ENCODE results near the gene ZGRF1. TPM values are rescaled to one million over a fixed set of nuclear protein-coding genes. Genes with fewer than 3 reads are reported as not detected.
A peak's percentile ranks its signal among the peaks of the same experiment; 100 is the strongest.

ZGRF1 gene
- total RNA-seq, 1 donor from 2014 or later: 7.1 TPM

DNA sequence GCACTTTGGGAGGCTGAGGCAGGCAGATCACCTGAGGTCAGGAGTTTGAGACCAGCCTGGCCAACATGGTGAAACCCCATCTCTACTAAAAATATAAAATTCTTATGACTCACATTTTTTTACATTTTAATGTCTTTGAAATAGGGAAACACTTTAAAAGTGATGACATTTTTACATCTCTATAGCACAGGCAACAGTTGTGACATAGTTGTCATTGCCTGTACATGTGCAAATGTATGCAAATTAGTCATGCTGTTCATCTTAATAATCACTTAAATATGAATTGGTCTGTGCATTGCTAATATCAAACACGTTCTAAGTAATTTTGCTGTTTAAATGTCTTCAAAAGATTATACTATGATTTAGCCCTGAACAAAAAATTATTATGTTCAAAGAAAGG lies 41.7 kb downstream of the ZGRF1 start:
- H3K4me3 ChIP-seq (ENCODE audit: low read depth, low read length): no peak overlapping the region
- TF ChIP-seq CTCF (conservative IDR thresholded peaks at IDR 0.05; ENCODE audit: low read depth, low read length): no peak
- DNase-seq (ENCODE audit: low read depth): no peak

- DNase-seq (ENCODE audit: low read depth): no peak
- no peak overlapping the region for H3K4me3 ChIP-seq (ENCODE audit: low read depth, low read length)
- TF ChIP-seq CTCF (conservative IDR thresholded peaks at IDR 0.05; ENCODE audit: low read depth, low read length): no peak
Observed at GRCh38 chr4:112593438-112594133, 43.1 kb downstream of the ZGRF1 start.

DNA sequence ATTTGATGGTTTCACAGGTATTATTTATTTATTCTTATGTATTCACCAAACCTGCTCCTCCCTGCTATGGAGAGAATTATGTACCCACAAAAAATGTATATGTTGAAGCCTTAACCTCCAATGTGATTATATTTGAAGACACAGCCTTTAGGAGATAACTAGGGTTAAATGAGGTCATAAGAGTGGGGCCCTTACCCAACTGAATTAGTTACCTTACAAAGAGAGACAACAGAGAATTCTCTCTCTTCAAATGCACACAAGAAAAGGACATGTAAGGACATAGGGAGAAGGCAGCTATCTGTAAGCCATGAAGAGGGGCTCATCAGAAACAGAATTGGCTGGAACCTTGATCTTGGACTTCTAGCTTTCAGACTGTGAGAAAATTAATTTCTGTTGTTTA lies 44.0 kb downstream of the ZGRF1 start:
- H3K4me3 ChIP-seq (ENCODE audit: low read depth, low read length): no peak overlapping the region
- no peak for DNase-seq (ENCODE audit: low read depth)
- TF ChIP-seq CTCF (conservative IDR thresholded peaks at IDR 0.05; ENCODE audit: low read depth, low read length): no peak

GRCh38 chr4:112591593-112591992 lies 45.1 kb downstream of the ZGRF1 start:
- no peak overlapping the region for H3K4me3 ChIP-seq (ENCODE audit: low read depth, low read length)
- TF ChIP-seq CTCF (conservative IDR thresholded peaks at IDR 0.05; ENCODE audit: low read depth, low read length): no peak

DNA sequence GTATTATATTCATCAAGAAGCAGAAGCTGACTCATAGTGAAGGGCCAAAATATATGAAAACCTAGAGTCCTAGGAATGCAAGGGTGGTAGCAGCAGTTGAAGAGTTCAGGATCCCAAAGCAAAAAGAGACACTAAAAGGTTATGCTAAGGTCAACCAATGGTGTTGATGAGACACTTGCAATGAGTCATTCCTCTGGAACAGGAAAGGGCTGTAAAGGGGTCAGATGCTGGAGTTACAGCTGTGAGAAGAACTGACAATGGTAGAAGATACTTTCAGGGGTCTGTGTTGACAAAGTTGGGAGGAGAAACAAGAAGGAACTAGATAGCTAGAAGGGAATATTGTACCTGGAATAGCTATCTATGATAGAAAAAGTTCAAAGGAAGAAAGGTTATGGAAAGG lies 47.5 kb downstream of the ZGRF1 start:
- no peak for TF ChIP-seq CTCF (conservative IDR thresholded peaks at IDR 0.05; ENCODE audit: low read depth, low read length)
- H3K4me3 ChIP-seq (ENCODE audit: low read depth, low read length): no peak overlapping the region
- DNase-seq (ENCODE audit: low read depth): no peak

More at GRCh38 chr4:112591593-112591992, 45.1 kb downstream of the ZGRF1 start:
- DNase-seq (ENCODE audit: low read depth): no peak

DNA sequence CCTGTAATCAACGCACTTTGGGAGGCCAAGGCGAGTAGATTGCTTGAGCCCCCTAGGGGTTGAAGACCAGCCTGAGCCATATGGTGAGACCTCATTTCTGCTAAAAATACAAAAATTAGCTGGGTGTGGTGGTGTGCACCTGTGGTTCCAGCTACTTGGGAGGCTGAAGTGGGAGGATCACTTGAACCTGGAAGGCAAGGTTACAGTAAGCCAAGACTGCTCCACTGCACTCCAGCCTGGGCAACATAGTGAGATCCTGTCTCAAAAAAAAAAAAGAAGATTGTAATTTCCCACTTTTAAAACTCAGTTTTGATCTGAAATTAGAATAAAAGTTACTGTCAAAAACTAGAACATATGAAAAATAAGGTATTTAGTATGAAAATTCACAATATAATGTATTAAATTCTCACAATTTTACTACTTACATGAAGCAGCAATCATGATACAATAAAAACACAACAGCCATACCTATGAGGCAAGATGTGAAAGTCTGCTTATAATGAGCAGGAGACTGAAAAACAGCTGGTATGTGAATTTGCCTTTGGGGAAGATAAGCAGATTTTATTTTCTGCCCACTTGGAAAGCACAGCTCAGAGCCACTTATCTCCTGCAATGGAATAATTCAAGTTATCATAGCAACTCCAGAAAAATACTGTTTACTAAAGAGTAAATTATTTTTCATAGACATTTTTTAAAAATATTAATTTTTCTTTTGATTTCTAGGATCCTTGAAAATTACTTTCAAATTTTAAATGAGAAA lies 50.6 kb downstream of the ZGRF1 start:
- TF ChIP-seq CTCF (conservative IDR thresholded peaks at IDR 0.05; ENCODE audit: low read depth, low read length): peak; percentile 7
- no peak for DNase-seq (ENCODE audit: low read depth)

More for the DNA sequence above, 50.6 kb downstream of the ZGRF1 start:
- no peak overlapping the region for H3K4me3 ChIP-seq (ENCODE audit: low read depth, low read length)

All from epithelial cell of proximal tubule (primary cell).